Esophagus mucosa (tissue), 1 donor: ENCODE data around the gene PRDM15. TPM values are rescaled to one million over a fixed set of nuclear protein-coding genes. Genes with fewer than 3 reads are reported as not detected.
A peak's percentile ranks its signal among the peaks of the same experiment; 100 is the strongest.

ENCODE experiments used
- ATAC-seq: fragments of 200-7000 bp; cut with Tn5 transposase; one replicate; pipeline ENCODE4 v1.9.1; 2020
- total RNA-seq: library from RNA; stranded (reverse); gene quantifications from one replicate; pipeline ENCODE4 v1.2.4, GENCODE V29; 2023
- donor health status: DM: yes; HTN: yes; CAD: no.

PRDM15 gene
- total RNA-seq, 1 donor from 2014 or later, result 5.5 TPM

- peak; percentile 2 for ATAC-seq
Observed at GRCh38 chr21:41761211-41761933, 117.8 kb downstream of the PRDM15 start.

- no peak for ATAC-seq
Observed at GRCh38 chr21:41760411-41760810, 118.7 kb downstream of the PRDM15 start.

GRCh38 chr21:41759926-41760325, 119.2 kb downstream of the PRDM15 start:
- ATAC-seq, result no peak

- ATAC-seq, result no peak
Observed at GRCh38 chr21:41759214-41759840, 119.8 kb downstream of the PRDM15 start.

GRCh38 chr21:41758550-41758949, 120.6 kb downstream of the PRDM15 start:
- no peak for ATAC-seq

GRCh38 chr21:41755934-41756773, 123.0 kb downstream of the PRDM15 start:
- ATAC-seq, result no peak

- ATAC-seq, result no peak
Observed at GRCh38 chr21:41755258-41755933, 123.7 kb downstream of the PRDM15 start.

- no peak for ATAC-seq
Observed at GRCh38 chr21:41754479-41754891, 124.7 kb downstream of the PRDM15 start.

- ATAC-seq, result no peak
Observed at GRCh38 chr21:41753006-41753898, 125.9 kb downstream of the PRDM15 start.

GRCh38 chr21:41752231-41752681, 126.9 kb downstream of the PRDM15 start:
- peak; percentile 68 for ATAC-seq

- peak; percentile 78 for ATAC-seq
Observed at GRCh38 chr21:41751611-41752011, 127.5 kb downstream of the PRDM15 start.

GRCh38 chr21:41750532-41751151, 128.5 kb downstream of the PRDM15 start:
- ATAC-seq, result peak; percentile 1

- peak; percentile 58 for ATAC-seq
Observed at GRCh38 chr21:41750051-41750450, 129.1 kb downstream of the PRDM15 start.

- ATAC-seq, result no peak
Observed at GRCh38 chr21:41749286-41749685, 129.9 kb downstream of the PRDM15 start.

Other genes starting within 250 kb of the PRDM15 start
- 51.1 TPM for gene RIPK4, start 112.3 kb downstream of the PRDM15 start, total RNA-seq
- 11.4 TPM for gene C2CD2, start 74.7 kb upstream of the PRDM15 start, total RNA-seq
- gene ZBTB21, start 131.0 kb upstream of the PRDM15 start, total RNA-seq, result 8.7 TPM
- gene UMODL1, start 192.0 kb upstream of the PRDM15 start, total RNA-seq, result 0.08 TPM